HepG2 (cell line): ENCODE measurements around the gene RGS14. TPM values are rescaled to one million over a fixed set of nuclear protein-coding genes. Genes with fewer than 3 reads are reported as not detected.

Source experiments
- EP300 ChIP-seq, 3 experiments: sonication (generic) in 1 of 3; formaldehyde crosslinking in 1 of 3; IDR thresholded peaks; 2 replicates each; pipeline versions ENCODE4 v1.5.1 to v1.6.1; 2011 to 2020; ENCODE audit warnings: low read depth in 2 of 3, low read length in 2 of 3, borderline replicate concordance in 1 of 3, improper control_type of control experiment in 1 of 3, mild to moderate bottlenecking in 1 of 3, missing genetic modification reagents in 1 of 3, moderate library complexity in 1 of 3
- FOXK2 ChIP-seq: fragments of 450-650 bp; IDR thresholded peaks from 2 replicates; pipeline ENCODE4 v1.6.1; 2016
- IKZF1 ChIP-seq: fragments of 450-650 bp; IDR thresholded peaks from 2 replicates; pipeline ENCODE4 v1.7.1; 2016
- KAT8 ChIP-seq: IDR thresholded peaks from 2 replicates; pipeline ENCODE4 v1.6.1; 2016; ENCODE audit warnings: missing genetic modification reagents, missing compliant biosample characterization
- KLF13 ChIP-seq: sonication (generic); formaldehyde crosslinking; IDR thresholded peaks from 2 replicates; pipeline ENCODE4 v1.4.0; 2020; ENCODE audit warnings: mild to moderate bottlenecking, missing genetic modification reagents
- POLR2AphosphoS5 ChIP-seq: IDR thresholded peaks from 2 replicates; pipeline ENCODE4 v1.6.1; 2012; ENCODE audit warnings: low read depth, low read length
- SAFB2 ChIP-seq: sonication (generic); formaldehyde crosslinking; IDR thresholded peaks from 2 replicates; pipeline ENCODE4 v1.5.1; 2020; ENCODE audit warnings: missing genetic modification reagents, low read depth, mild to moderate bottlenecking, borderline replicate concordance
- SMAD3 ChIP-seq: sonication (generic); formaldehyde crosslinking; IDR thresholded peaks from 2 replicates; pipeline ENCODE4 v1.4.0; 2020; ENCODE audit warnings: missing genetic modification reagents
- TBX3 ChIP-seq: fragments of 450-650 bp; IDR thresholded peaks from 2 replicates; pipeline ENCODE4 v1.6.1; 2017; ENCODE audit warnings: antibody characterized with exemption, mild to moderate bottlenecking, inconsistent platforms, borderline replicate concordance
- THAP11 ChIP-seq: IDR thresholded peaks from 2 replicates; pipeline ENCODE4 v1.6.1; 2016; ENCODE audit warnings: missing biosample characterization, missing genetic modification reagents
- TOE1 ChIP-seq: sonication (generic); formaldehyde crosslinking; IDR thresholded peaks from 2 replicates; pipeline ENCODE4 v1.4.0; 2020; ENCODE audit warnings: mild to moderate bottlenecking, missing genetic modification reagents
- YEATS2 ChIP-seq: sonication (generic); formaldehyde crosslinking; IDR thresholded peaks from 2 replicates; pipeline ENCODE4 v1.4.0; 2020; ENCODE audit warnings: missing genetic modification reagents, borderline replicate concordance
- ZNF136 ChIP-seq: sonication (generic); formaldehyde crosslinking; IDR thresholded peaks from 2 replicates; pipeline ENCODE4 v1.8.1; 2022; ENCODE audit warnings: low read depth, mild to moderate bottlenecking, moderate library complexity, missing genetic modification reagents
- ZNF256 ChIP-seq: sonication (generic); formaldehyde crosslinking; conservative IDR thresholded peaks from 2 replicates; pipeline ENCODE4 v1.4.0; 2020; ENCODE audit warnings: missing genetic modification reagents
- ZNF263 ChIP-seq: sonication (generic); formaldehyde crosslinking; IDR thresholded peaks from 2 replicates; pipeline ENCODE4 v1.4.0; 2020; ENCODE audit warnings: missing genetic modification reagents
- ZNF430 ChIP-seq: sonication (generic); formaldehyde crosslinking; IDR thresholded peaks from 2 replicates; pipeline ENCODE4 v1.9.0; 2021; ENCODE audit warnings: mild to moderate bottlenecking, missing genetic modification reagents
- ZNF530 ChIP-seq: sonication (generic); formaldehyde crosslinking; IDR thresholded peaks from 2 replicates; pipeline ENCODE4 v1.5.0; 2020; ENCODE audit warnings: low read depth, mild to moderate bottlenecking, missing genetic modification reagents
- ZNF577 ChIP-seq: sonication (generic); formaldehyde crosslinking; IDR thresholded peaks from 2 replicates; pipeline ENCODE4 v1.4.0; 2020; ENCODE audit warnings: mild to moderate bottlenecking, low read depth, missing genetic modification reagents, borderline replicate concordance
- polyA plus RNA-seq, 8 experiments: library from polyadenylated mRNA; depleted of rRNA in 3 of 8; stranded (reverse) in 7 of 8; unstranded in 1 of 8; fragments of >200 nt; fragmentation: Illumina TruSeq in 4 of 8; extraction: Trizol in 4 of 8; gene quantifications; 2 replicates each; pipeline versions ENCODE4 v1.2.1 to v1.2.3, GENCODE V29; 2011 to 2016; ENCODE audit warnings: low read depth in 4 of 8, missing spikeins in 1 of 8, mixed read lengths in 1 of 8; ENCODE audit not compliant: insufficient read depth in 1 of 8
- total RNA-seq, 5 experiments: library from RNA; depleted of rRNA; stranded (reverse); fragments of >200 nt; fragmentation: Illumina TruSeq; extraction: Trizol; gene quantifications; 2 replicates each; pipeline ENCODE4 v1.2.3, GENCODE V29; 2016; ENCODE audit warnings: low read depth in 1 of 5
- TF ChIP-seq, protein P1 (sequence below): sonication (generic); formaldehyde crosslinking; conservative IDR thresholded peaks from 2 replicates; pipeline ENCODE4 v1.8.0; 2022; ENCODE audit warnings: low read depth, missing genetic modification reagents
- TF ChIP-seq, protein P2 (sequence below): IDR thresholded peaks from 2 replicates; pipeline ENCODE4 v1.6.1; 2016; ENCODE audit warnings: missing biosample characterization, missing genetic modification reagents, low read depth
- TF ChIP-seq, protein P3 (sequence below): sonication (generic); formaldehyde crosslinking; IDR thresholded peaks from 2 replicates; pipeline ENCODE4 v1.9.0; 2022; ENCODE audit warnings: missing genetic modification reagents, mild to moderate bottlenecking, borderline replicate concordance
- TF ChIP-seq, protein P4 (sequence below): sonication (generic); formaldehyde crosslinking; IDR thresholded peaks from 2 replicates; pipeline ENCODE4 v1.4.0; 2020; ENCODE audit warnings: mild to moderate bottlenecking, missing genetic modification reagents

RGS14 gene
- total and polyA plus RNA-seq, 2 of the 13 experiments (the other 11 are each of a cell fraction or from before 2014, with no cell fraction given) = 11.1 to 17.2 TPM

DNA sequence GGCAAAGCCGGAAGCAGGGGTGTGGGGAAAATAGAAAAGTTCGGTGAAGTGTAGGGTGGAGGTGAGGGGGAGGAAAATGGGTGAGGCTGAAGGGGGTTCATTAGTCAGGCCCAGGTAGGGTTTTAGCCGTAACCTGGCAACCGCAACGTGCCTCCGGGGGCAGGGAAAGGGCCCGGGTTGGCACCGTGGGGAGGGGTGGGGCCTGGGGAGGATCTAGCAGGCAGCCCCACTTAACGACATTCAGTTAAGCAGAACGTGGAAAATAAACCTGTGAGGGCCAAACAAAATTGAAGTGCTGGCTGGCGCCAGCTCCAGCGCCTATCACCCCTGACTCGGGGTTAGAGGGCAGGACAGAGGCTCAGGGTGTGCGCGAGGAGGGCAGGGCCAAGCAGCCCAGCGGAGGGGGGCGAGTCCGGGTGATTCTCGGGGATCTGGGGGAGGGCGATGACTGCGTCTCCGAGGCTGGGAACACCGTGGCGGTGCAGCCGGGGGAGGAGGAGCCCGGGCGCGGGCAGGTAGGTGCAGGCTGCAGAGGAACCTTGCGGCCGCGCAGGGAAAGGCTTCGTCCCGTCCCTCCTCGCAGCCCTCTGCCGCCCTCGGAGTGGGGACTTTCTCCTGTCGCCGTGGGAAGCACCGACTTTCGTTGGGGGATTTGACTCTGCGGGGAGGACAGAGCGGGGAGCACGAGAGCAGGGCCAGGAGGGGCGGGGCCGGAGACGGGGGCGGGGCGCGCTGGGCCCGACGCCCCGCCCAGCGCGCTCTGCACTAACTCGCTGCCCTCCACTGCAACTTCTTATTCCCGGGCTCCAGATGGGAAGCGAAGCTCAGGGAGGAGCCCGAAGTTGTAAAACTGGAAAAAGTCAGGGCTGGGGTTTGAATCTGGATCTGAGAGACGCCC lies 5.1 kb downstream of the RGS14 start (continued):
- TF ChIP-seq, protein P1, sequence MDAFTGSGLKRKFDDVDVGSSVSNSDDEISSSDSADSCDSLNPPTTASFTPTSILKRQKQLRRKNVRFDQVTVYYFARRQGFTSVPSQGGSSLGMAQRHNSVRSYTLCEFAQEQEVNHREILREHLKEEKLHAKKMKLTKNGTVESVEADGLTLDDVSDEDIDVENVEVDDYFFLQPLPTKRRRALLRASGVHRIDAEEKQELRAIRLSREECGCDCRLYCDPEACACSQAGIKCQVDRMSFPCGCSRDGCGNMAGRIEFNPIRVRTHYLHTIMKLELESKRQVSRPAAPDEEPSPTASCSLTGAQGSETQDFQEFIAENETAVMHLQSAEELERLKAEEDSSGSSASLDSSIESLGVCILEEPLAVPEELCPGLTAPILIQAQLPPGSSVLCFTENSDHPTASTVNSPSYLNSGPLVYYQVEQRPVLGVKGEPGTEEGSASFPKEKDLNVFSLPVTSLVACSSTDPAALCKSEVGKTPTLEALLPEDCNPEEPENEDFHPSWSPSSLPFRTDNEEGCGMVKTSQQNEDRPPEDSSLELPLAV (CRISPR knock-in tag) = no peak
- TF ChIP-seq, protein P2, sequence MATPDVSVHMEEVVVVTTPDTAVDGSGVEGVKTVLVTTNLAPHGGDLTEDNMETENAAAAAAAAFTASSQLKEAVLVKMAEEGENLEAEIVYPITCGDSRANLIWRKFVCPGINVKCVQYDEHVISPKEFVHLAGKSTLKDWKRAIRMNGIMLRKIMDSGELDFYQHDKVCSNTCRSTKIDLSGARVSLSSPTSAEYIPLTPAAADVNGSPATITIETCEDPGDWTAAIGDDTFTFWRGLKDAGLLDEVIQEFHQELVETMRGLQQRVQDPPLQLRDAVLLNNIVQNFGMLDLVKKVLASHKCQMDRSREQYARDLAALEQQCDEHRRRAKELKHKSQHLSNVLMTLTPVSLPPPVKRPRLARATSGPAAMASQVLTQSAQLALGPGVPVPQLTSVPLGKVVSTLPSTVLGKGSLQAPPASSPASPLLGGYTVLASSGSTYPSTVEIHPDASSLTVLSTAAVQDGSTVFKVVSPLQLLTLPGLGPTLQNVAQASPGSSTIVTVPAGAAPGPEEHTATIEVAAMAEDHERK (CRISPR knock-in tag) = no peak
- no peak for TF ChIP-seq ZNF577 (CRISPR knock-in tag)
- TF ChIP-seq ZNF530 = no peak
- TF ChIP-seq EP300 (IDR thresholded peaks at IDR 0.05; ENCODE audit: low read depth in 2 of 2, low read length in 2 of 2) = no peak
- no peak for TF ChIP-seq EP300 (CRISPR knock-in tag; IDR thresholded peaks at IDR 0.05; ENCODE audit: borderline replicate concordance)
- TF ChIP-seq YEATS2 = no peak
- TF ChIP-seq ZNF430 (CRISPR knock-in tag) = 0 out of 2 replicates have a peak, but pooled peaks have one; percentile 42
- no peak for TF ChIP-seq FOXK2
- no peak for TF ChIP-seq TBX3
- TF ChIP-seq TOE1 (CRISPR knock-in tag) = no peak
- no peak for TF ChIP-seq KAT8
- TF ChIP-seq SAFB2 (CRISPR knock-in tag) = no peak
- TF ChIP-seq ZNF263 (CRISPR knock-in tag) = peak; percentile 99
- TF ChIP-seq KLF13 (CRISPR knock-in tag) = no peak
- TF ChIP-seq THAP11 (CRISPR knock-in tag) = peak; percentile 45; the same call in 1 of the 2 replicates
- TF ChIP-seq, protein P3, sequence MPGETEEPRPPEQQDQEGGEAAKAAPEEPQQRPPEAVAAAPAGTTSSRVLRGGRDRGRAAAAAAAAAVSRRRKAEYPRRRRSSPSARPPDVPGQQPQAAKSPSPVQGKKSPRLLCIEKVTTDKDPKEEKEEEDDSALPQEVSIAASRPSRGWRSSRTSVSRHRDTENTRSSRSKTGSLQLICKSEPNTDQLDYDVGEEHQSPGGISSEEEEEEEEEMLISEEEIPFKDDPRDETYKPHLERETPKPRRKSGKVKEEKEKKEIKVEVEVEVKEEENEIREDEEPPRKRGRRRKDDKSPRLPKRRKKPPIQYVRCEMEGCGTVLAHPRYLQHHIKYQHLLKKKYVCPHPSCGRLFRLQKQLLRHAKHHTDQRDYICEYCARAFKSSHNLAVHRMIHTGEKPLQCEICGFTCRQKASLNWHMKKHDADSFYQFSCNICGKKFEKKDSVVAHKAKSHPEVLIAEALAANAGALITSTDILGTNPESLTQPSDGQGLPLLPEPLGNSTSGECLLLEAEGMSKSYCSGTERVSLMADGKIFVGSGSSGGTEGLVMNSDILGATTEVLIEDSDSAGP (CRISPR knock-in tag) = peak; percentile 64
- TF ChIP-seq IKZF1 = no peak
- peak; percentile 56 for TF ChIP-seq POLR2AphosphoS5
- TF ChIP-seq, protein P4, sequence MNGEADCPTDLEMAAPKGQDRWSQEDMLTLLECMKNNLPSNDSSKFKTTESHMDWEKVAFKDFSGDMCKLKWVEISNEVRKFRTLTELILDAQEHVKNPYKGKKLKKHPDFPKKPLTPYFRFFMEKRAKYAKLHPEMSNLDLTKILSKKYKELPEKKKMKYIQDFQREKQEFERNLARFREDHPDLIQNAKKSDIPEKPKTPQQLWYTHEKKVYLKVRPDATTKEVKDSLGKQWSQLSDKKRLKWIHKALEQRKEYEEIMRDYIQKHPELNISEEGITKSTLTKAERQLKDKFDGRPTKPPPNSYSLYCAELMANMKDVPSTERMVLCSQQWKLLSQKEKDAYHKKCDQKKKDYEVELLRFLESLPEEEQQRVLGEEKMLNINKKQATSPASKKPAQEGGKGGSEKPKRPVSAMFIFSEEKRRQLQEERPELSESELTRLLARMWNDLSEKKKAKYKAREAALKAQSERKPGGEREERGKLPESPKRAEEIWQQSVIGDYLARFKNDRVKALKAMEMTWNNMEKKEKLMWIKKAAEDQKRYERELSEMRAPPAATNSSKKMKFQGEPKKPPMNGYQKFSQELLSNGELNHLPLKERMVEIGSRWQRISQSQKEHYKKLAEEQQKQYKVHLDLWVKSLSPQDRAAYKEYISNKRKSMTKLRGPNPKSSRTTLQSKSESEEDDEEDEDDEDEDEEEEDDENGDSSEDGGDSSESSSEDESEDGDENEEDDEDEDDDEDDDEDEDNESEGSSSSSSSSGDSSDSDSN = peak; percentile 57
- 0 out of 2 replicates have a peak, but pooled peaks have one; percentile 79 for TF ChIP-seq ZNF136 (CRISPR knock-in tag)
- no peak for TF ChIP-seq ZNF256 (CRISPR knock-in tag)
- TF ChIP-seq SMAD3 = 0 out of 2 replicates have a peak, but pooled peaks have one; percentile 33
